ENCODE data around the gene CNGA2. TPM values are rescaled to one million over a fixed set of nuclear protein-coding genes. Genes with fewer than 3 reads are reported as not detected.
A peak's percentile ranks its signal among the peaks of the same experiment; 100 is the strongest.

CNGA2 gene
- total RNA-seq, 1 experiment from 2014 or later = not detected

DNA sequence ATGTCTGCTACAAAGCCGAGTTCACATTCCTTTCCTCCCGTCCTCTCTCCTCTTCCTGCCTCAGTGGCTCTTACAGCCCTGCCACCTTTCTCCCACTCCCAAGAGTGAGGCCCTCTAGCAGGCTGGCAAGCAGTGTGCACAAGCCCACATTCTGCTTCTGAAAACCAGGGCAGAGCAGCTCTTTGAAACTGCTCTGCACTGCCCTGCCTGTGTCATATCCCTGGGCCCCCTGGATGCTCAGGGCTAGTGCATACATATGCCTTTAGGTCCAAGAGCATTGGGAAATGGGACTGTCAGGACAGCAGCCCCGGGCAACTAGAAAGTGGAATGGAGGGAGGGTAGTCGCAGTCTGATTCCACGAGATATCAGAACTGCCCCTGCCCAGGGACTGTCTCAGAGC, 42.4 kb downstream of the CNGA2 start:
- no peaks in the 10 kb centered on the region for H3K36me3 ChIP-seq
- no peak overlapping the region for H3K27ac ChIP-seq
- DNase-seq (ENCODE audit: low read depth in 1 of 2, low spot score in 2 of 2) = no peak
- no peak overlapping the region for H3K4me3 ChIP-seq
- H3K27me3 ChIP-seq (replicated peaks) = no peaks in the 10 kb centered on the region
- H3K9me3 ChIP-seq (replicated peaks) = no peaks in the 10 kb centered on the region
- no peaks in the 10 kb centered on the region for H3K4me1 ChIP-seq (replicated peaks)

DNA sequence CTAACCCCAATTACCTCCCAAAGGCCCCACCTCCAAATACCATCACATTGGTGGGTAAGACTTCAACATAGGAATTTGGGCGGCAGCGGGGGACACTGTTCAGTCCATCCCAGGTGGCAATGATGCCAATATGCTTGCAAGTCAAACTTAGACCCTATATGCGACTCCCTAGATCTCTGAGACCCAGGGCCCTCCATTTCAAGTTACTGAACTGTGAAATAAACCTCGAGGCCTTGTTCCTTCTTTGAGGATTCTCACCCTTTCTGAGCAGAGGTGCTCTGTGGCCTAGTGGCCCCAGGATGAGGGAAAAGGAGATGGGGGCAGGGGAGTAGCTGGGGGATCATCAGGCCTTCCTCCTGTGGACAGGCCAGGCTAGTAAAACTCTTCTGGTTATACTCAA, 44.7 kb downstream of the CNGA2 start:
- Histone ChIP-seq H3K4me3 (no peak overlapping the region), H3K27me3 (replicated peaks) (no peaks in the 10 kb centered on the region), H3K36me3 (no peaks in the 10 kb centered on the region), H3K4me1 (replicated peaks) (no peaks in the 10 kb centered on the region), H3K9me3 (replicated peaks) (no peaks in the 10 kb centered on the region), H3K27ac (no peak overlapping the region)
- DNase-seq (ENCODE audit: low read depth in 1 of 2, low spot score in 2 of 2) = no peak

DNA sequence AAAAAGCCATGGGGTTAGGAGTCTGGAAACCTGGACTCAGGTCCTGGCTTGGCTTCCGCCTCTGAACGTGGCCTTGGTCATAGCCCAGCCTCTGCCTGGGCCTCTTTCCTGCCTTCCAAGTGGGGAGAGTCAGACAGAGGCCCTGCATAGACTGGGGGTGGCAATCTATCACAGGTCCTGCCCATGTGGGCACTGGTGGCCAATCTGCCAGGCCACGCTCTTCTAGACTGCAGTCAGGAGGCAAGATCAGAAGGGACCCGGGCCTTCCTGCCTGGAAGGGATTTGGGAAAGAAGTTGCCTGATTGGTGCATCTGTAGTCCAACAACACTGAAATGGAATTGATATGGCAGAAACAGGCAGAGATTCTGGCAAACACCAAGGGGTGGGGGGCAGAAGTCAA, 46.1 kb downstream of the CNGA2 start:
- no peaks in the 10 kb centered on the region for H3K4me1 ChIP-seq (replicated peaks)
- H3K4me3 ChIP-seq = no peak overlapping the region
- no peak for DNase-seq (ENCODE audit: low read depth in 1 of 2, low spot score in 2 of 2)
- no peaks in the 10 kb centered on the region for H3K36me3 ChIP-seq
- no peaks in the 10 kb centered on the region for H3K27me3 ChIP-seq (replicated peaks)
- H3K9me3 ChIP-seq (replicated peaks) = no peaks in the 10 kb centered on the region
- H3K27ac ChIP-seq = no peak overlapping the region

DNA sequence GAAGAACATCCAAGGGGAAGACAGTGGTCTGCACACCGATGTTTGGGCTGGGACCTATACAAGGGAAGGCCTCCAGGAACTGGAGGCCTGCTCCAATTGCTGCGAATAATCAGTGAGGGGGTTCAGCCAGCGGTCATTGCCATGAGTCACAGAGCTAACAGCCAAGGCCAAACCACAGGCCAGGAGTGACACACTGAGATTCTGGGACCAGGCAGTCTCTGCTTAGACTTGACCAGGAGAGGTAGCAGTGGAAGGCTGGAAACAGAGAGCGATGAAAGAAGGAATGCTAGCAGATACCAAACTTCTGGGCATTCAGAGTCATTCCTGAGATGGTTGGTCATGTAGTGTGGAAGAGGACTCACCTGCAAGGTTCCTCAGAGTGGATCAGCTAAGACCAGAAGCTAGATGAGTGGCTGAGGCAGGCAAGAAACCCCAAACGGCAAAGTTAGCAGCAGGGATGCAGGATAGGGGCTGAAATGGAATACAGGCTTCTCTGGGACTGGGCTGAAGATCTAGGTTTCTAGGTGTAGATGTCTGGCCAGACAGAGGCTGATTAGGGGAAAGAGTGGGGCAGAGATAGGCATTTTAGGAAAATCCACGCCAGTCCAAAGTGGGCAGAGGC, 54.7 kb downstream of the CNGA2 start:
- Histone ChIP-seq H3K27me3 (replicated peaks) (no peaks in the 10 kb centered on the region), H3K36me3 (no peaks in the 10 kb centered on the region), H3K9me3 (replicated peaks) (no peaks in the 10 kb centered on the region), H3K27ac (no peak overlapping the region), H3K4me1 (replicated peaks) (peaks cover 3% of the 10 kb centered on the region), H3K4me3 (no peak overlapping the region)
- DNase-seq (ENCODE audit: low read depth in 1 of 2, low spot score in 2 of 2) = peak; percentile 17 to 58

DNA sequence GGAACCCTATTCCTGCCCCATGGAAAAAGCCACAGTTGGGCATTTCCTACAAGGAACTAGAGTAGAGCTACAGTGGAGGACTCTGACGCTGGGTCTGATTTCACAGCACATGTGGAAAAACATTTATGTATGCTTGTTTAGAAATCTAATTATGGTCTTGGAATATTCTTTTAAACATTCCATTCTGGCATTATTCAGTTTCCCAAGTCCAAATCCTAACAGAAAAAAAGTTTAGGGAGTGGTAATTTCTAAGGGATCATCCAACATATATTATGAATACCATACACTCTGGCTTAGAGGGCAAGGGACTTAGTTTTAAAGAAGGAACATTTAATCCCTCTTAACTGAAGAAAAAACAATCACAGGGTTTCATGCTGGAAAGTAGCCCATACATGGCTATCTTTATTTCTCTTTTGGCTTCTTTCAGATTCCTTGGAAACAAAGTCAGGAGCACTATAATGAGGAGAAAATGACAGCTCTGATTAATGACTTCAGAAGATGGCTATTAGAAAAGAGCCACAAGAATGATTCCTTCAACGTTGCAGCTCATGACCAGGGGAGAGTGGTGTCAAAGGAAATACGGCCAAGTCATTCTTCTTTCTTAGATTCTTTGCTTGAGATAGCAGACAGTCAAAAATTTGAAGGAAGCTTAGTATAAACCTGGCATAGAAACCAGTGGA, 56.1 kb downstream of the CNGA2 start:
- DNase-seq (ENCODE audit: low read depth in 1 of 2, low spot score in 2 of 2) = no peak

GRCh38 chrX:151791961-151792360, 57.4 kb downstream of the CNGA2 start:
- no peaks in the 10 kb centered on the region for H3K27me3 ChIP-seq (replicated peaks)
- H3K36me3 ChIP-seq = no peaks in the 10 kb centered on the region
- no peaks in the 10 kb centered on the region for H3K9me3 ChIP-seq (replicated peaks)

More for the DNA sequence above, 56.1 kb downstream of the CNGA2 start:
- Histone ChIP-seq H3K9me3 (replicated peaks) (no peaks in the 10 kb centered on the region), H3K27me3 (replicated peaks) (no peaks in the 10 kb centered on the region), H3K4me1 (replicated peaks) (peaks cover 3% of the 10 kb centered on the region), H3K4me3 (no peak overlapping the region), H3K36me3 (no peaks in the 10 kb centered on the region), H3K27ac (no peak overlapping the region)

GRCh38 chrX:151792505-151792904, 58.0 kb downstream of the CNGA2 start:
- no peak for DNase-seq (ENCODE audit: low read depth in 1 of 2, low spot score in 2 of 2)
- no peak overlapping the region for H3K27ac ChIP-seq
- peaks cover 3% of the 10 kb centered on the region for H3K4me1 ChIP-seq (replicated peaks)

More at GRCh38 chrX:151791961-151792360, 57.4 kb downstream of the CNGA2 start:
- no peak for DNase-seq (ENCODE audit: low read depth in 1 of 2, low spot score in 2 of 2)
- no peak overlapping the region for H3K27ac ChIP-seq
- no peak overlapping the region for H3K4me3 ChIP-seq
- peaks cover 3% of the 10 kb centered on the region for H3K4me1 ChIP-seq (replicated peaks)

DNA sequence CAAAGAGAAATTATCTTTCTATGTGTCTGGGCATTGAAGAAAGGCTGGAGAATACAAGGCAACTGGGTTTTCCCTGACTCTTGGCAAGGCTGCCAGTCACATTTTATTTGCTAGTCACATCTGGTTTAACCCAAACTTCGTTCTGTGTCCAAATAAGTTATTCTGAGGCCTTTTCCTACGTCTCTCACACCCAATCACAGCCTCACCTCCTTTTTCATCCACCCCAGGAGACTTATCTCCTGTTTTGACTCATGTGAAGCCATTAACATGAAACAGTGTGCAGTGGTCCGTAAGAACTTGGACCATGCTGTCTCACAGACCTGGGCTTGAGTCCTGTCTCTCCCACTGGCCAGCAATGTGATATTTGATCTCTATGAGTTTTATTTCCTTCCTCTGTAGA, 59.3 kb downstream of the CNGA2 start:
- no peak for DNase-seq (ENCODE audit: low read depth in 1 of 2, low spot score in 2 of 2)
- Histone ChIP-seq H3K4me3 (no peak overlapping the region), H3K36me3 (no peaks in the 10 kb centered on the region), H3K27me3 (replicated peaks) (no peaks in the 10 kb centered on the region), H3K9me3 (replicated peaks) (no peaks in the 10 kb centered on the region), H3K27ac (no peak overlapping the region), H3K4me1 (replicated peaks) (peaks cover 2% of the 10 kb centered on the region)

More at GRCh38 chrX:151792505-151792904, 58.0 kb downstream of the CNGA2 start:
- H3K9me3 ChIP-seq (replicated peaks) = no peaks in the 10 kb centered on the region
- no peaks in the 10 kb centered on the region for H3K27me3 ChIP-seq (replicated peaks)
- no peak overlapping the region for H3K4me3 ChIP-seq
- H3K36me3 ChIP-seq = no peaks in the 10 kb centered on the region

Other genes starting within 250 kb of the CNGA2 start
- not detected in 2 replicates for gene PASD1, start 171.1 kb upstream of the CNGA2 start, total RNA-seq (2014; rRNA removed; shearing (Covaris generic))
- not detected in 2 replicates for gene PRRG3, start 39.3 kb upstream of the CNGA2 start, total RNA-seq (2014; rRNA removed; shearing (Covaris generic))
- gene FATE1, start 18.7 kb upstream of the CNGA2 start, total RNA-seq (2014; rRNA removed; shearing (Covaris generic)) = not detected in 2 replicates
- not detected in 2 replicates for gene MAGEA4, start 178.1 kb downstream of the CNGA2 start, total RNA-seq (2014; rRNA removed; shearing (Covaris generic))
- gene GABRE, start 239.9 kb downstream of the CNGA2 start, total RNA-seq (2014; rRNA removed; shearing (Covaris generic)) = 9.8 and 17.1 TPM in 2 replicates